H1 (cell line): ENCODE results near the gene CMKLR1. TPM values are rescaled to one million over a fixed set of nuclear protein-coding genes. Genes with fewer than 3 reads are reported as not detected.

Experiments used
- CTCF ChIA-PET: fragments of 300-600 bp; sonication (Branson Sonifier 250); formaldehyde crosslinking; loops from one replicate; lab custom pipeline; 2021; ENCODE audit not compliant: partially characterized antibody; lab: Charles Lee
- POLR2A ChIA-PET: fragments of 300-600 bp; sonication (Branson Sonifier 250); formaldehyde crosslinking; loops from one replicate; lab custom pipeline; 2021; ENCODE audit warnings: inconsistent platforms; ENCODE audit not compliant: partially characterized antibody; lab: Charles Lee
- DNase-seq, 2 experiments: peaks; one replicate each; pipeline versions ENCODE4 v3.0.0 to v3.0.0-alpha.2; 2010 to 2022; ENCODE audit warnings: low spot score in 2 of 2, low read depth in 1 of 2, mixed read lengths in 1 of 2
- FAIRE-seq: peaks from 2 replicates; lab custom pipeline; 2011; peaks lifted over from hg19 to GRCh38; lab: Jason Lieb, UNC
- H2AFZ ChIP-seq: 2 replicates; pipeline ENCODE4 v1.8.1; 2012; ENCODE audit warnings: low read length, inconsistent platforms
- H2AK5ac ChIP-seq: 2 replicates; pipeline ENCODE4 v1.6.1; 2013; ENCODE audit warnings: low read depth, low read length
- H2BK120ac ChIP-seq: replicated peaks from 2 replicates; pipeline ENCODE3; 2013; ENCODE audit warnings: low read depth, low read length, inconsistent platforms
- H2BK12ac ChIP-seq: 2 replicates; pipeline ENCODE4 v1.6.1; 2013; ENCODE audit warnings: low read depth, low read length
- H2BK15ac ChIP-seq: 2 replicates; pipeline ENCODE4 v1.6.1; 2013; ENCODE audit warnings: low read length
- H2BK20ac ChIP-seq: 2 replicates; pipeline ENCODE4 v1.6.1; 2013; ENCODE audit warnings: low read length
- H2BK5ac ChIP-seq: 2 replicates; pipeline ENCODE4 v1.6.1; 2013; ENCODE audit warnings: low read depth, low read length
- H3K14ac ChIP-seq: 2 replicates; pipeline ENCODE4 v1.6.1; 2013; ENCODE audit warnings: inconsistent platforms; ENCODE audit not compliant: insufficient read length
- H3K18ac ChIP-seq: 2 replicates; pipeline ENCODE4 v1.6.1; 2013; ENCODE audit warnings: low read length; ENCODE audit errors: extremely low read depth
- H3K23ac ChIP-seq: 2 replicates; pipeline ENCODE4 v1.6.1; 2013; ENCODE audit warnings: inconsistent platforms; ENCODE audit not compliant: insufficient read length
- H3K23me2 ChIP-seq: 2 replicates; pipeline ENCODE4 v1.6.1; 2013; ENCODE audit warnings: low read depth, low read length
- H3K27ac ChIP-seq: 2 replicates; pipeline ENCODE4 v1.6.1; 2011; ENCODE audit warnings: low read depth, low read length, inconsistent platforms
- H3K27me3 ChIP-seq, 4 experiments: replicated peaks in 1 of 4; 1 replicate in 1 of 4; 2 replicates in 3 of 4; pipeline versions ENCODE4 v1.6.1 to v1.8.1; 2011 to 2013; ENCODE audit warnings: low read length in 3 of 4, mild to moderate bottlenecking in 3 of 4, inconsistent platforms in 2 of 4, mixed read lengths in 2 of 4, moderate library complexity in 1 of 4; ENCODE audit not compliant: control insufficient read depth in 3 of 4, insufficient read depth in 3 of 4; ENCODE audit errors: extremely low read depth in 1 of 4
- H3K36me3 ChIP-seq, 4 experiments: 2 replicates each; pipeline versions ENCODE4 v1.6.1 to v1.8.1; 2011 to 2013; ENCODE audit warnings: mild to moderate bottlenecking in 4 of 4, low read length in 3 of 4, moderate library complexity in 2 of 4, control low read depth in 1 of 4, inconsistent platforms in 1 of 4; ENCODE audit not compliant: insufficient read depth in 4 of 4, control insufficient read depth in 2 of 4
- H3K4ac ChIP-seq: replicated peaks from 2 replicates; pipeline ENCODE3; 2013; ENCODE audit warnings: low read length, low read depth, mixed read lengths, inconsistent platforms; ENCODE audit not compliant: insufficient read length
- H3K4me1 ChIP-seq, 4 experiments: replicated peaks in 1 of 4; 1 replicate in 1 of 4; 2 replicates in 3 of 4; pipeline versions ENCODE4 v1.6.1 to v1.8.1; 2011 to 2013; ENCODE audit warnings: low read length in 3 of 4, inconsistent platforms in 2 of 4, mixed read lengths in 1 of 4; ENCODE audit not compliant: insufficient read depth in 4 of 4, control insufficient read depth in 3 of 4
- H3K4me2 ChIP-seq, 2 experiments: 2 replicates each; pipeline versions ENCODE4 v1.6.1 to v1.8.1; 2011 to 2013; ENCODE audit warnings: low read depth in 2 of 2, low read length in 2 of 2, control low read depth in 1 of 2, inconsistent platforms in 1 of 2, mild to moderate bottlenecking in 1 of 2; ENCODE audit not compliant: insufficient read depth in 1 of 2
- H3K4me3 ChIP-seq, 4 experiments: fragments of 200-600, 300-600 bp in 1 of 4; sonication (generic), shearing (Covaris generic), sonication (Bioruptor Twin) in 1 of 4; 2 replicates each; pipeline versions ENCODE4 v1.5.1 to v1.8.1; 2011 to 2016; ENCODE audit warnings: low read length in 4 of 4, low read depth in 3 of 4, control low read depth in 2 of 4, inconsistent platforms in 2 of 4, mild to moderate bottlenecking in 2 of 4, mixed read lengths in 1 of 4, moderate library complexity in 1 of 4; ENCODE audit not compliant: insufficient read depth in 2 of 4; ENCODE audit errors: extremely low read depth in 1 of 4
- H3K56ac ChIP-seq: replicated peaks from 2 replicates; pipeline ENCODE3; 2013; ENCODE audit warnings: low read depth, mild to moderate bottlenecking, mixed read lengths, low read length, inconsistent platforms; ENCODE audit not compliant: insufficient read length
- H3K79me1 ChIP-seq: 2 replicates; pipeline ENCODE4 v1.6.1; 2013; ENCODE audit warnings: low read depth, low read length, control low read depth
- H3K79me2 ChIP-seq, 2 experiments: 2 replicates each; pipeline versions ENCODE4 v1.6.1 to v1.8.1; 2012 to 2013; ENCODE audit warnings: low read length in 2 of 2, mild to moderate bottlenecking in 2 of 2, inconsistent platforms in 1 of 2; ENCODE audit not compliant: insufficient read depth in 2 of 2, control insufficient read depth in 1 of 2
- H3K9ac ChIP-seq, 4 experiments: replicated peaks in 1 of 4; 1 replicate in 1 of 4; 2 replicates in 3 of 4; pipeline versions ENCODE4 v1.6.1 to v1.8.1; 2011 to 2013; ENCODE audit warnings: low read depth in 3 of 4, low read length in 3 of 4, control low read depth in 2 of 4, mild to moderate bottlenecking in 2 of 4, moderate library complexity in 2 of 4, inconsistent platforms in 1 of 4; ENCODE audit errors: extremely low read depth in 1 of 4
- H3K9me3 ChIP-seq, 2 experiments: 2 replicates each; pipeline versions ENCODE4 v1.6.1 to v1.8.1; 2012 to 2013; ENCODE audit warnings: mild to moderate bottlenecking in 2 of 2, moderate library complexity in 2 of 2, control low read depth in 1 of 2, inconsistent platforms in 1 of 2, low read depth in 1 of 2, low read length in 1 of 2, mixed read lengths in 1 of 2; ENCODE audit not compliant: insufficient read depth in 2 of 2
- H4K20me1 ChIP-seq, 2 experiments: replicated peaks in 1 of 2; 2 replicates each; pipeline versions ENCODE3 to v1.8.1; 2011 to 2013; ENCODE audit warnings: inconsistent platforms in 2 of 2, low read length in 2 of 2, mild to moderate bottlenecking in 1 of 2; ENCODE audit not compliant: insufficient read depth in 2 of 2, control insufficient read depth in 1 of 2
- H4K5ac ChIP-seq: 2 replicates; pipeline ENCODE4 v1.6.1; 2013; ENCODE audit warnings: low read length, low read depth, mixed read lengths, inconsistent platforms; ENCODE audit not compliant: insufficient read length
- H4K8ac ChIP-seq: 2 replicates; pipeline ENCODE4 v1.8.0; 2013; ENCODE audit warnings: mild to moderate bottlenecking, moderate library complexity, low read length, inconsistent platforms; ENCODE audit not compliant: insufficient read depth; ENCODE audit errors: extremely low read depth
- H4K91ac ChIP-seq: replicated peaks from 2 replicates; pipeline ENCODE3; 2013; ENCODE audit warnings: low read length, mixed read lengths, inconsistent platforms; ENCODE audit not compliant: insufficient read length
- ATF3 ChIP-seq: IDR thresholded peaks from 2 replicates; pipeline ENCODE4 v1.6.1; 2011; ENCODE audit warnings: low read depth, mild to moderate bottlenecking, low read length; ENCODE audit not compliant: insufficient read depth
- CREB1 ChIP-seq: IDR thresholded peaks from 2 replicates; pipeline ENCODE4 v1.6.1; 2012; ENCODE audit warnings: inconsistent platforms
- JUN ChIP-seq: IDR thresholded peaks from 2 replicates; pipeline ENCODE4 v1.6.1; 2011; ENCODE audit warnings: low read depth, mild to moderate bottlenecking, improper control_type of control experiment, low read length
- POU5F1 ChIP-seq: IDR thresholded peaks from 2 replicates; pipeline ENCODE4 v1.6.1; 2011; ENCODE audit warnings: low read depth, mild to moderate bottlenecking, low read length, moderate library complexity
- SP2 ChIP-seq: IDR thresholded peaks from 2 replicates; pipeline ENCODE4 v1.6.1; 2012; ENCODE audit warnings: mild to moderate bottlenecking, low read length, inconsistent platforms
- SRF ChIP-seq: IDR thresholded peaks from 2 replicates; pipeline ENCODE4 v1.6.1; 2011; ENCODE audit warnings: mild to moderate bottlenecking, low read depth, low read length, moderate library complexity
- TAF7 ChIP-seq: optimal IDR thresholded peaks from 2 replicates; pipeline ENCODE3; 2011; ENCODE audit warnings: low read depth, mild to moderate bottlenecking, inconsistent platforms, low read length, moderate library complexity, borderline replicate concordance
- WGBS, 2 experiments: shearing (Covaris generic) in 1 of 2; methylation state at CpG; one replicate each; pipeline versions ENCODE4 v1.1.6 to v1.1.7; 2013 to 2015; ENCODE audit warnings: low lambda C conversion rate in 2 of 2, mixed read lengths in 2 of 2, inconsistent platforms in 1 of 2, low coverage in 1 of 2, missing lambda C conversion rate in 1 of 2; ENCODE audit not compliant: insufficient replicate concordance in 2 of 2, insufficient coverage in 1 of 2, insufficient read length in 1 of 2; ENCODE audit errors: extremely low coverage in 1 of 2, missing lambda C conversion rate in 1 of 2; 5-methylcytosine and 5-hydroxymethylcytosine counted together
- polyA plus RNA-seq, 7 experiments: library from polyadenylated mRNA; depleted of rRNA in 3 of 7; stranded (reverse) in 5 of 7; unstranded in 2 of 7; fragments of >200 nt in 5 of 7; fragments of 200-250 nt in 2 of 7; gene quantifications; 1 replicate in 5 of 7; 2 replicates in 1 of 7; 4 replicates in 1 of 7; pipeline versions ENCODE4 v1.2.1 to v1.2.3, GENCODE V29; 2011 to 2013; ENCODE audit warnings: missing spikeins in 2 of 7, mixed read lengths in 2 of 7
- total RNA-seq: library from RNA; stranded (reverse); fragmentation: NEBNext Ultra II Directional; extraction: Animal tissue kit (Norgen Biotek cat#: 25700); gene quantifications from 2 replicates; pipeline ENCODE4 v1.2.1, GENCODE V29; 2021
- TF ChIP-seq, protein P1 (sequence below): IDR thresholded peaks from 2 replicates; pipeline ENCODE4 v1.6.1; 2011; ENCODE audit warnings: low read length, improper control_type of control experiment
- TF ChIP-seq, protein P2 (sequence below): IDR thresholded peaks from 2 replicates; pipeline ENCODE4 v1.6.1; 2012; ENCODE audit warnings: inconsistent platforms
- TF ChIP-seq, protein P3 (sequence below): IDR thresholded peaks from 2 replicates; pipeline ENCODE4 v1.6.1; 2012; ENCODE audit warnings: low read length, inconsistent platforms

CMKLR1 gene
- total and polyA plus RNA-seq, 2 of the 8 experiments (the other 6 are each of a cell fraction or from before 2014, with no cell fraction given) = 2.1 to 2.8 TPM

- H3K79me1 ChIP-seq = no peaks in the 10 kb centered on the region; the same call in 1 of the 2 replicates
- H3K56ac ChIP-seq = no peak overlapping the region
- H4K91ac ChIP-seq = no peak overlapping the region
- ChIA-PET POLR2A (interaction anchor here (1.2 to 2.8 kb wide), 2 partner anchors 11 kb away, joined by 3 to 15 read pairs; no protein-coding TSS in a partner anchor), CTCF (interaction anchor here (0.8 to 1.6 kb wide), 9 partner anchors 11 to 190 kb away, joined by 3 to 9 read pairs (median 4); no protein-coding TSS in a partner anchor)
- H3K4me2 ChIP-seq = no peak overlapping the region
- 0 out of 2 replicates have a peak overlapping the region, but pooled peaks have one; percentile 27 for H2BK12ac ChIP-seq
- no peaks in the 10 kb centered on the region for H3K9me3 ChIP-seq
- H3K27ac ChIP-seq = no peak overlapping the region
- H2BK15ac ChIP-seq = 0 out of 2 replicates have a peak overlapping the region, but pooled peaks have one; percentile 75
- no peaks in the 10 kb centered on the region for H3K27me3 ChIP-seq
- H3K23ac ChIP-seq = no peak overlapping the region
- no peak overlapping the region for H3K9ac ChIP-seq
- no peaks in the 10 kb centered on the region for H3K36me3 ChIP-seq
- no peaks in the 10 kb centered on the region for H3K79me2 ChIP-seq
- H2BK120ac ChIP-seq = no peak overlapping the region
- no peaks in the 10 kb centered on the region; the same call in 1 of the 2 replicates for H3K23me2 ChIP-seq
- H4K20me1 ChIP-seq = no peaks in the 10 kb centered on the region
- peaks cover 2 to 26% (median 14%) of the 10 kb centered on the region in 4 experiments for H3K4me1 ChIP-seq
- H3K14ac ChIP-seq = no peak overlapping the region
- peak overlapping the region; percentile 24; the same call in 1 of the 2 replicates for H3K18ac ChIP-seq
- WGBS, 2 experiments = 76% methylated on average over 9 of the region's 9 CpGs; no CpG with 5 or more reads in 1 of the 2 experiments
- H3K4me3 ChIP-seq = no peak overlapping the region
- DNase-seq (no peak), FAIRE-seq (no peak)
- H3K4ac ChIP-seq = peak overlapping the region; percentile 19
- no peak overlapping the region; the same call in 1 of the 2 replicates for H2AK5ac ChIP-seq
- H2BK5ac ChIP-seq = 0 out of 2 replicates have a peak overlapping the region, but pooled peaks have one; percentile 39
- no peak overlapping the region for H4K5ac ChIP-seq
- H4K8ac ChIP-seq = no peak overlapping the region
- no peak overlapping the region for H2AFZ ChIP-seq
- H2BK20ac ChIP-seq = 0 out of 2 replicates have a peak overlapping the region, but pooled peaks have one; percentile 9
- TF ChIP-seq SP2 (no peak), JUN (no peak), ATF3 (no peak), TAF7 (no peak), CREB1 (no peak), POU5F1 (no peak), SRF (no peak)
- TF ChIP-seq, protein P1, sequence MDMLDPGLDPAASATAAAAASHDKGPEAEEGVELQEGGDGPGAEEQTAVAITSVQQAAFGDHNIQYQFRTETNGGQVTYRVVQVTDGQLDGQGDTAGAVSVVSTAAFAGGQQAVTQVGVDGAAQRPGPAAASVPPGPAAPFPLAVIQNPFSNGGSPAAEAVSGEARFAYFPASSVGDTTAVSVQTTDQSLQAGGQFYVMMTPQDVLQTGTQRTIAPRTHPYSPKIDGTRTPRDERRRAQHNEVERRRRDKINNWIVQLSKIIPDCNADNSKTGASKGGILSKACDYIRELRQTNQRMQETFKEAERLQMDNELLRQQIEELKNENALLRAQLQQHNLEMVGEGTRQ = no peak
- TF ChIP-seq, protein P2, sequence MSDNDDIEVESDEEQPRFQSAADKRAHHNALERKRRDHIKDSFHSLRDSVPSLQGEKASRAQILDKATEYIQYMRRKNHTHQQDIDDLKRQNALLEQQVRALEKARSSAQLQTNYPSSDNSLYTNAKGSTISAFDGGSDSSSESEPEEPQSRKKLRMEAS = no peak
- TF ChIP-seq, protein P3, sequence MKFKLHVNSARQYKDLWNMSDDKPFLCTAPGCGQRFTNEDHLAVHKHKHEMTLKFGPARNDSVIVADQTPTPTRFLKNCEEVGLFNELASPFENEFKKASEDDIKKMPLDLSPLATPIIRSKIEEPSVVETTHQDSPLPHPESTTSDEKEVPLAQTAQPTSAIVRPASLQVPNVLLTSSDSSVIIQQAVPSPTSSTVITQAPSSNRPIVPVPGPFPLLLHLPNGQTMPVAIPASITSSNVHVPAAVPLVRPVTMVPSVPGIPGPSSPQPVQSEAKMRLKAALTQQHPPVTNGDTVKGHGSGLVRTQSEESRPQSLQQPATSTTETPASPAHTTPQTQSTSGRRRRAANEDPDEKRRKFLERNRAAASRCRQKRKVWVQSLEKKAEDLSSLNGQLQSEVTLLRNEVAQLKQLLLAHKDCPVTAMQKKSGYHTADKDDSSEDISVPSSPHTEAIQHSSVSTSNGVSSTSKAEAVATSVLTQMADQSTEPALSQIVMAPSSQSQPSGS = no peak
These were observed 33.6 kb downstream of the CMKLR1 start for GRCh38 chr12:108305520-108305919.
